Measurements from ENCODE around the gene SLC16A2. TPM values are rescaled to one million over a fixed set of nuclear protein-coding genes. Genes with fewer than 3 reads are reported as not detected.

Gene SLC16A2
- total RNA-seq, 1 experiment from 2014 or later = 34.5 TPM

DNA sequence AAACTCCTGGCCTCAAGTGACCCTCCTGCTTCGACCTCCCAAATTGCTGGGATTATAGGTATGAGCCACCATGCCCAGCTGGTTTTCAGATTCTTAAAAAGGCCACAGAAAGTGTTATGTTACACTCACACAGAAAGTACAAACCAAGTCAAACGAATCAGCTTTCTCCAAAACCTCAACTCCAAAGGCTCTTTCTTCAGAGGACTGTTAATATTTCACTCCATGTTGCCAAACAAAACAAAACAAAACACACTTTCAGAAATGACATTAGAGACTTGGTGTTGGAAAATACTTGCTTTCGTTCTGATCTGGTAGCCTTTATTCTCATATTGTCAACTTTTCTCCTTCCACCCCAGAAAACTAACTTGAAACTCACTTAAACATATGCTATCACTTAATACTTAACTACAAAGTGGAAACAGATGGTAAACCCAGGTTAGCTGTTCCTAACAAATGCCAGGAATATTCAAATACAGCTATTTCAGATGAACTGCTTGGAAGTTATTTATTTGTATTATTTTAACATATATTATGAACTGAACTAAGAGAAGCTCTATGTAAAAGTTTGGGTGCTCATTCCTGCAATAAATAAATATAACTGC lies 158.4 kb downstream of the SLC16A2 start:
- Histone ChIP-seq H3K27me3 (ENCODE audit: control insufficient read depth, insufficient read depth, low read length) (no peaks in the 10 kb centered on the region), H3K27ac (ENCODE audit: low read length) (no peak overlapping the region), H3K4me1 (ENCODE audit: control insufficient read depth, insufficient read depth, low read length) (no peaks in the 10 kb centered on the region), H3K9me3 (ENCODE audit: control insufficient read depth, insufficient read depth, low read depth, low read length) (no peaks in the 10 kb centered on the region), H3K36me3 (ENCODE audit: control insufficient read depth, insufficient read depth, low read length) (no peaks in the 10 kb centered on the region), H3K4me3 (ENCODE audit: low read depth in 2 of 2, low read length in 2 of 2) (no peak overlapping the region)
- POLR2A ChIA-PET = interaction anchor here (0.6 kb wide), 1 partner anchor 1393 kb away, joined by 4 read pairs; no protein-coding TSS in a partner anchor
- in situ Hi-C loops (cut with HindIII; ENCODE audit: low pct_unique_long_range_greater_than_20kb, low sequenced_read_pairs) = no loop called here
- TF ChIP-seq, protein P1, sequence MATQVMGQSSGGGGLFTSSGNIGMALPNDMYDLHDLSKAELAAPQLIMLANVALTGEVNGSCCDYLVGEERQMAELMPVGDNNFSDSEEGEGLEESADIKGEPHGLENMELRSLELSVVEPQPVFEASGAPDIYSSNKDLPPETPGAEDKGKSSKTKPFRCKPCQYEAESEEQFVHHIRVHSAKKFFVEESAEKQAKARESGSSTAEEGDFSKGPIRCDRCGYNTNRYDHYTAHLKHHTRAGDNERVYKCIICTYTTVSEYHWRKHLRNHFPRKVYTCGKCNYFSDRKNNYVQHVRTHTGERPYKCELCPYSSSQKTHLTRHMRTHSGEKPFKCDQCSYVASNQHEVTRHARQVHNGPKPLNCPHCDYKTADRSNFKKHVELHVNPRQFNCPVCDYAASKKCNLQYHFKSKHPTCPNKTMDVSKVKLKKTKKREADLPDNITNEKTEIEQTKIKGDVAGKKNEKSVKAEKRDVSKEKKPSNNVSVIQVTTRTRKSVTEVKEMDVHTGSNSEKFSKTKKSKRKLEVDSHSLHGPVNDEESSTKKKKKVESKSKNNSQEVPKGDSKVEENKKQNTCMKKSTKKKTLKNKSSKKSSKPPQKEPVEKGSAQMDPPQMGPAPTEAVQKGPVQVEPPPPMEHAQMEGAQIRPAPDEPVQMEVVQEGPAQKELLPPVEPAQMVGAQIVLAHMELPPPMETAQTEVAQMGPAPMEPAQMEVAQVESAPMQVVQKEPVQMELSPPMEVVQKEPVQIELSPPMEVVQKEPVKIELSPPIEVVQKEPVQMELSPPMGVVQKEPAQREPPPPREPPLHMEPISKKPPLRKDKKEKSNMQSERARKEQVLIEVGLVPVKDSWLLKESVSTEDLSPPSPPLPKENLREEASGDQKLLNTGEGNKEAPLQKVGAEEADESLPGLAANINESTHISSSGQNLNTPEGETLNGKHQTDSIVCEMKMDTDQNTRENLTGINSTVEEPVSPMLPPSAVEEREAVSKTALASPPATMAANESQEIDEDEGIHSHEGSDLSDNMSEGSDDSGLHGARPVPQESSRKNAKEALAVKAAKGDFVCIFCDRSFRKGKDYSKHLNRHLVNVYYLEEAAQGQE (IDR thresholded peaks at IDR 0.05; ENCODE audit: insufficient read depth in 1 of 2, low read depth in 2 of 2, low read length in 1 of 2) = no peak
- no peak for TF ChIP-seq TCF7L2 (IDR thresholded peaks at IDR 0.05; ENCODE audit: low read depth, low read length)
- TF ChIP-seq POLR2AphosphoS5 (IDR thresholded peaks at IDR 0.05; ENCODE audit: low read depth, low read length) = no peak
- TF ChIP-seq SIN3A (IDR thresholded peaks at IDR 0.05; ENCODE audit: borderline replicate concordance, insufficient read depth, low read depth, low read length) = no peak
- TF ChIP-seq, protein P2, sequence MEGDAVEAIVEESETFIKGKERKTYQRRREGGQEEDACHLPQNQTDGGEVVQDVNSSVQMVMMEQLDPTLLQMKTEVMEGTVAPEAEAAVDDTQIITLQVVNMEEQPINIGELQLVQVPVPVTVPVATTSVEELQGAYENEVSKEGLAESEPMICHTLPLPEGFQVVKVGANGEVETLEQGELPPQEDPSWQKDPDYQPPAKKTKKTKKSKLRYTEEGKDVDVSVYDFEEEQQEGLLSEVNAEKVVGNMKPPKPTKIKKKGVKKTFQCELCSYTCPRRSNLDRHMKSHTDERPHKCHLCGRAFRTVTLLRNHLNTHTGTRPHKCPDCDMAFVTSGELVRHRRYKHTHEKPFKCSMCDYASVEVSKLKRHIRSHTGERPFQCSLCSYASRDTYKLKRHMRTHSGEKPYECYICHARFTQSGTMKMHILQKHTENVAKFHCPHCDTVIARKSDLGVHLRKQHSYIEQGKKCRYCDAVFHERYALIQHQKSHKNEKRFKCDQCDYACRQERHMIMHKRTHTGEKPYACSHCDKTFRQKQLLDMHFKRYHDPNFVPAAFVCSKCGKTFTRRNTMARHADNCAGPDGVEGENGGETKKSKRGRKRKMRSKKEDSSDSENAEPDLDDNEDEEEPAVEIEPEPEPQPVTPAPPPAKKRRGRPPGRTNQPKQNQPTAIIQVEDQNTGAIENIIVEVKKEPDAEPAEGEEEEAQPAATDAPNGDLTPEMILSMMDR (IDR thresholded peaks at IDR 0.05) = no peak
- TSS peak; percentile 10 for BruUV-seq (replicated peaks)
- DNase-seq (ENCODE audit: low read depth, low spot score) = no peak
- intact Hi-C loops (cut with micrococcal nuclease; ENCODE audit: unreplicated experiment) = no loop called here
- CTCF ChIA-PET = no interaction called here
- ATAC-seq = no peak

Other genes with a start within 250 kb of the SLC16A2 start
- not detected for gene ZCCHC13, start 117.3 kb upstream of the SLC16A2 start, total RNA-seq (2021; ENCODE audit: unreplicated experiment)
- 50.6 TPM for gene RLIM, start 193.1 kb downstream of the SLC16A2 start, total RNA-seq (2021; ENCODE audit: unreplicated experiment)

All from Panc1 (cell line).